PC-3 (cell line): ENCODE measurements around the gene IER2. TPM values are rescaled to one million over a fixed set of nuclear protein-coding genes. Genes with fewer than 3 reads are reported as not detected.
"Not testable (repeated sequence)": the region's sequence is repeated elsewhere in the genome, so short reads cannot be mapped to it uniquely, and the experiment has no call there.

ENCODE experiments used
- ATAC-seq: fragments of 200-7000 bp; cut with Tn5 transposase; 2 replicates; pipeline ENCODE4 v1.9.1; 2020; ENCODE audit warnings: mild to moderate bottlenecking, moderate library complexity
- BruUV-seq: library from RNA; stranded (reverse); fragments of 400-500 nt; replicated peaks from 2 replicates; lab custom pipeline; 2021; lab: Mats Ljungman, UMichigan
- CTCF ChIA-PET: fragments of 300-600 bp; sonication (Branson Sonifier 250); formaldehyde crosslinking; loops from one replicate; lab custom pipeline; 2022; ENCODE audit warnings: antibody characterized with exemption; lab: Charles Lee
- POLR2A ChIA-PET: fragments of 300-600 bp; sonication (Branson Sonifier 250); formaldehyde crosslinking; loops from one replicate; lab custom pipeline; 2022; ENCODE audit warnings: antibody characterized with exemption; ENCODE audit not compliant: unreplicated experiment; lab: Charles Lee
- DNase-seq: peaks from one replicate; pipeline ENCODE4 v3.0.0-alpha.2; 2015
- H2AFZ ChIP-seq: fragments of 300-600 bp; sonication (generic); 2 replicates; pipeline ENCODE4 v1.6.0; 2016; ENCODE audit warnings: antibody characterized with exemption, low read length
- H3F3A ChIP-seq: fragments of 300-600 bp; sonication (generic); one replicate; pipeline ENCODE4 v1.6.0; 2017; ENCODE audit warnings: antibody characterized with exemption, low read length, control low read depth, mild to moderate bottlenecking; ENCODE audit not compliant: unreplicated experiment
- H3K27ac ChIP-seq: fragments of 300-600 bp; sonication (generic); 2 replicates; pipeline ENCODE4 v1.5.1; 2016; ENCODE audit warnings: mild to moderate bottlenecking, low read length
- H3K27me3 ChIP-seq: fragments of 300-600 bp; sonication (generic); 2 replicates; pipeline ENCODE4 v1.6.1; 2016; ENCODE audit warnings: low read length, mixed read lengths
- H3K36me3 ChIP-seq: fragments of 300-600 bp; sonication (generic); 2 replicates; pipeline ENCODE4 v1.6.1; 2016; ENCODE audit warnings: low read depth, mixed run types, low read length, mixed read lengths
- H3K4me1 ChIP-seq: fragments of 300-600 bp; sonication (generic); 2 replicates; pipeline ENCODE4 v1.5.1; 2016; ENCODE audit warnings: low read length; ENCODE audit not compliant: insufficient read depth
- H3K4me2 ChIP-seq: fragments of 300-600 bp; sonication (generic); 2 replicates; pipeline ENCODE4 v1.6.0; 2016; ENCODE audit warnings: low read length
- H3K4me3 ChIP-seq: fragments of 300-600 bp; sonication (generic); 2 replicates; pipeline ENCODE4 v1.5.1; 2016; ENCODE audit warnings: mild to moderate bottlenecking, low read length, mixed read lengths
- H3K79me2 ChIP-seq: fragments of 300-600 bp; sonication (generic); 2 replicates; pipeline ENCODE4 v1.6.1; 2017; ENCODE audit warnings: low read length, mixed read lengths
- H3K9ac ChIP-seq: fragments of 300-600 bp; sonication (generic); 2 replicates; pipeline ENCODE4 v1.6.0; 2016; ENCODE audit warnings: mild to moderate bottlenecking, low read length
- H3K9me2 ChIP-seq: fragments of 300-600 bp; sonication (generic); replicated peaks from 2 replicates; pipeline ENCODE4 v1.6.1; 2016; ENCODE audit warnings: mixed run types, low read length, mixed read lengths
- H3K9me3 ChIP-seq: fragments of 300-600 bp; sonication (generic); 2 replicates; pipeline ENCODE4 v1.6.1; 2016; ENCODE audit warnings: low read length, mixed read lengths
- H4K20me1 ChIP-seq: fragments of 300-600 bp; sonication (generic); 2 replicates; pipeline ENCODE4 v1.6.1; 2016; ENCODE audit warnings: low read length, mixed read lengths
- EZH2 ChIP-seq: fragments of 300-600 bp; sonication (generic); IDR thresholded peaks from one replicate; pipeline ENCODE4 v1.6.1; 2017; ENCODE audit warnings: antibody characterized with exemption, mild to moderate bottlenecking, low read length; ENCODE audit not compliant: unreplicated experiment
- EZH2phosphoT487 ChIP-seq: fragments of 300-600 bp; sonication (generic); IDR thresholded peaks from 2 replicates; pipeline ENCODE4 v1.6.1; 2018; ENCODE audit warnings: mild to moderate bottlenecking, antibody characterized with exemption, low read length, borderline replicate concordance
- intact Hi-C: fragments of 100-400 bp; cut with micrococcal nuclease; formaldehyde crosslinking; loops from 2 replicates; pipeline ENCODE4 v1.9.0; 2023
- total RNA-seq: library from RNA; depleted of rRNA; stranded (reverse); fragments of >200 nt; gene quantifications from 2 replicates; pipeline ENCODE4 v1.2.3, GENCODE V29; 2014; rRNA removed
- TF ChIP-seq, protein P1 (sequence below): fragments of 300-600 bp; sonication (generic); conservative IDR thresholded peaks from 2 replicates; pipeline ENCODE4 v1.5.1; 2017; ENCODE audit warnings: antibody characterized with exemption, low read depth, mild to moderate bottlenecking, low read length

The IER2 gene
- total RNA-seq, 1 experiment from 2014 or later: 155 TPM

GRCh38 chr19:13195678-13196077, 45.5 kb downstream of the IER2 start:
- Histone ChIP-seq H3K79me2 (no peaks in the 10 kb centered on the region), H3K4me3 (no peak overlapping the region), H3K27ac (no peak overlapping the region), H3K9me3 (no peaks in the 10 kb centered on the region), H2AFZ (no peak overlapping the region), H3K4me1 (no peaks in the 10 kb centered on the region), H3F3A (no peaks in the 10 kb centered on the region), H3K9me2 (no peaks in the 10 kb centered on the region), H3K36me3 (no peaks in the 10 kb centered on the region), H3K9ac (no peak overlapping the region), H4K20me1 (no peaks in the 10 kb centered on the region), H3K27me3 (no peaks in the 10 kb centered on the region), H3K4me2 (no peak overlapping the region)
- ChIA-PET POLR2A (no interaction called here), CTCF (interaction anchor here (0.5 kb wide), 1 partner anchor 234 kb away, joined by 3 read pairs; no protein-coding TSS in a partner anchor)
- BruUV-seq: no TSS peak
- intact Hi-C loops: no loop called here
- DNase-seq: no peak
- ATAC-seq: no peak
- no peak for TF ChIP-seq EZH2phosphoT487
- no peak for TF ChIP-seq EZH2
- TF ChIP-seq, protein P1, sequence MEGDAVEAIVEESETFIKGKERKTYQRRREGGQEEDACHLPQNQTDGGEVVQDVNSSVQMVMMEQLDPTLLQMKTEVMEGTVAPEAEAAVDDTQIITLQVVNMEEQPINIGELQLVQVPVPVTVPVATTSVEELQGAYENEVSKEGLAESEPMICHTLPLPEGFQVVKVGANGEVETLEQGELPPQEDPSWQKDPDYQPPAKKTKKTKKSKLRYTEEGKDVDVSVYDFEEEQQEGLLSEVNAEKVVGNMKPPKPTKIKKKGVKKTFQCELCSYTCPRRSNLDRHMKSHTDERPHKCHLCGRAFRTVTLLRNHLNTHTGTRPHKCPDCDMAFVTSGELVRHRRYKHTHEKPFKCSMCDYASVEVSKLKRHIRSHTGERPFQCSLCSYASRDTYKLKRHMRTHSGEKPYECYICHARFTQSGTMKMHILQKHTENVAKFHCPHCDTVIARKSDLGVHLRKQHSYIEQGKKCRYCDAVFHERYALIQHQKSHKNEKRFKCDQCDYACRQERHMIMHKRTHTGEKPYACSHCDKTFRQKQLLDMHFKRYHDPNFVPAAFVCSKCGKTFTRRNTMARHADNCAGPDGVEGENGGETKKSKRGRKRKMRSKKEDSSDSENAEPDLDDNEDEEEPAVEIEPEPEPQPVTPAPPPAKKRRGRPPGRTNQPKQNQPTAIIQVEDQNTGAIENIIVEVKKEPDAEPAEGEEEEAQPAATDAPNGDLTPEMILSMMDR: no peak; the same call in 1 of the 2 replicates

DNA sequence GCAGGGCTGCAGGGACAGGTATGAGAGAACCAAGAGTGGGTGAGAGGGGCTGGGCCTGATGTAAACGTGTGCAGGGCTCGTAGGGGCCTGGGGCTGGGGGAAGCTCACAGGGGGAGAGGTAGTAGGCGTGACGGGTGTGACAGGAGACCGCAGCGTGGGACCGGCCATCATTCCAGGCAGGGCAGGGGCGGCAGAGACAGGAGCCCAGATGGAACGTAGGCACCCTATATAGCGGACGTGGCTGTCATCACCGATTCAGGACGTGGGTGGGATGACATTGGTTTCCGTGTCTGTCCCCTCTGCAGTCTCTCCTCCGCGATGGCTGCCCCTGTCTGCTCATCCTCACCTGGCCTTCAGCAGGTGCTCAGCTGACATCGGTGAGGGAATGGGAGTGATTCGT, 48.4 kb downstream of the IER2 start:
- no peak for TF ChIP-seq EZH2
- no peak for TF ChIP-seq EZH2phosphoT487
- TF ChIP-seq, protein P1: no peak
- Histone ChIP-seq H3F3A (no peaks in the 10 kb centered on the region), H2AFZ (no peak overlapping the region), H3K4me3 (no peak overlapping the region), H3K79me2 (no peaks in the 10 kb centered on the region), H3K9ac (no peak overlapping the region), H3K36me3 (no peaks in the 10 kb centered on the region), H4K20me1 (no peaks in the 10 kb centered on the region), H3K9me2 (no peaks in the 10 kb centered on the region), H3K27ac (no peak overlapping the region), H3K27me3 (no peaks in the 10 kb centered on the region), H3K4me2 (no peak overlapping the region), H3K4me1 (no peaks in the 10 kb centered on the region), H3K9me3 (no peaks in the 10 kb centered on the region)
- ChIA-PET POLR2A (no interaction called here), CTCF (no interaction called here)
- DNase-seq: no peak
- no TSS peak for BruUV-seq
- ATAC-seq: no peak
- intact Hi-C loops: no loop called here

DNA sequence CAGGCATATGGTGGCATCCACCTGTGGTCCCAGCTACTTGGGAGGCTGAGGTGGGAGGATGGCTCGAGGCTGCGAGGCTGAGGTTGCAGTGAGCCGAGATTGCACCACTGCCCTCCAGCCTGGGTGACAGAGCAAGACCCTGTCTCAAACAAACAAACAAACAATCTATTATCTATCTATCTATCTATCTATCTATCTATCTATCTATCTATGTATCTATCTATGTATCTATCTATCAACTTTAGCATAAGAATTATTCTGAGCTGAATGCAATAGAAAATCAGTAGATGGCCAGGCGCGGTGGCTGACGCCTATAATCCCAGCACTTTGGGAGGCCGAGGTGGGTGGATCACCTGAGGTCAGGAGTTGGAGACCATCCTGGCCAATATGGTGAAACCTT, 51.9 kb downstream of the IER2 start:
- intact Hi-C loops, POLR2A ChIA-PET, H3K9me3 ChIP-seq, H2AFZ ChIP-seq, H3K9ac ChIP-seq, H3F3A ChIP-seq, DNase-seq, H3K9me2 ChIP-seq, H3K4me1 ChIP-seq, H3K27ac ChIP-seq, H3K36me3 ChIP-seq, H3K79me2 ChIP-seq, CTCF ChIA-PET, H4K20me1 ChIP-seq, BruUV-seq, H3K4me2 ChIP-seq, H3K27me3 ChIP-seq, ATAC-seq, H3K4me3 ChIP-seq: not testable (repeated sequence)

Other genes starting within 250 kb of the IER2 start
- 0.40 and 0.95 TPM in 2 replicates for gene SYCE2, start 231.1 kb upstream of the IER2 start, total RNA-seq
- gene FARSA, start 216.7 kb upstream of the IER2 start, total RNA-seq: 194 and 339 TPM in 2 replicates
- 2,022 and 2,043 TPM in 2 replicates for gene CALR, start 211.8 kb upstream of the IER2 start, total RNA-seq
- gene RAD23A, start 204.5 kb upstream of the IER2 start, total RNA-seq: 389 and 418 TPM in 2 replicates
- gene GADD45GIP1, start 193.2 kb upstream of the IER2 start, total RNA-seq: 219 and 352 TPM in 2 replicates
- 0.55 and 1.1 TPM in 2 replicates for gene DAND5, start 180.8 kb upstream of the IER2 start, total RNA-seq
- 43.3 and 75.8 TPM in 2 replicates for gene NFIX, start 154.9 kb upstream of the IER2 start, total RNA-seq
- 3.3 and 12.0 TPM in 2 replicates for gene LYL1, start 47.6 kb upstream of the IER2 start, total RNA-seq
- gene TRMT1, start 33.7 kb upstream of the IER2 start, total RNA-seq: 91.8 and 117 TPM in 2 replicates
- gene NACC1, start 32.1 kb upstream of the IER2 start, total RNA-seq: 266 and 337 TPM in 2 replicates
- gene STX10, start within 50 bp of the IER2 start, total RNA-seq: 179 and 243 TPM in 2 replicates